ENCODE measurements around the gene TFAM.
A peak's percentile ranks its signal among the peaks of the same experiment; 100 is the strongest.

The TFAM gene

DNA sequence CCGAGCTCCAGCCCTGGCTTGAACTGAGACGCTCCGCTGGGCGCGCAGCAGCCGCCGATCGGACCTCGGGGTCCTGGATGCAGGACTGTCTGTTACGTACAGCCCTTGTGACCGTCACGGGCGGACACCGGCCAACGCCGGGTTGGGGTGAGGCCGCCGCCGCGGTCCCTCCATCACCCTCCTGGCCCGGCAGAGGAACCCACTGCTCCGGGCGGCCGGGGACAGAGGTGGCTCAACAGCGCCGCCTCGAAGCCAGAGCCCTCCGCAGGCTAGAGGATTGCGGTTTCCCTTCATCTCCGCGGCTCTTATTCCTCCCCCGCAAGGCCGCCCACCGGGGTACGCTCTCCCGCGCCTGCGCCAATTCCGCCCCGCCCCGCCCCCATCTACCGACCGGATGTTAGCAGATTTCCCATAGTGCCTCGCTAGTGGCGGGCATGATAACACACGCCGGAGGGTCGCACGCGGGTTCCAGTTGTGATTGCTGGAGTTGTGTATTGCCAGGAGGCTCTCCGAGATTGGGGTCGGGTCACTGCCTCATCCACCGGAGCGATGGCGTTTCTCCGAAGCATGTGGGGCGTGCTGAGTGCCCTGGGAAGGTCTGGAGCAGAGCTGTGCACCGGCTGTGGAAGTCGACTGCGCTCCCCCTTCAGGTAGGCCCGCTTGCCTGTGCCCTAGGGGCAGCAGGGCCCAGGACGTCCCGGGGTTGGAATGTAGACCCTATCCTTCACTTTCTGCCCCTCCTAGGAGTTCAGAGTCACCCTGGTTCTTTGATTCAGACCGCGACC is at the start of gene TFAM:
Gene TFAM, plus strand, starts transcription at position 412 of the 785 bp plus-strand sequence. Its CDS starts 138 bp downstream, at position 550.
- Histone ChIP-seq H3K9ac (ENCODE audit: low read length) (peak within 1 kb of the TSS; percentile 97), H3K27ac (ENCODE audit: low read depth, low read length) (peak within 1 kb of the TSS; percentile 83), H3K4me3 (ENCODE audit: low read depth, low read length) (peak within 1 kb of the TSS; percentile 93), H3K36me3 (ENCODE audit: control insufficient read depth, insufficient read depth, low read length) (peaks cover 39% of the 10 kb centered on the region), H3K27me3 (ENCODE audit: control insufficient read depth, insufficient read depth, low read length) (no peaks in the 10 kb centered on the region), H3K4me1 (ENCODE audit: control insufficient read depth, insufficient read depth, low read length) (peaks cover 3% of the 10 kb centered on the region; the same call in 1 of the 2 replicates), H3K9me3 (ENCODE audit: control insufficient read depth, insufficient read depth, low read depth, low read length) (no peaks in the 10 kb centered on the region)

- peak overlapping the region; percentile 95 for H3K4me3 ChIP-seq (ENCODE audit: low read depth, low read length)
- H3K27me3 ChIP-seq (ENCODE audit: control insufficient read depth, insufficient read depth, low read length), result no peaks in the 10 kb centered on the region
- H3K9me3 ChIP-seq (ENCODE audit: control insufficient read depth, insufficient read depth, low read depth, low read length), result no peaks in the 10 kb centered on the region
- H3K4me1 ChIP-seq (ENCODE audit: control insufficient read depth, insufficient read depth, low read length), result peaks cover 8% of the 10 kb centered on the region; the same call in 1 of the 2 replicates
- no peak overlapping the region for H3K27ac ChIP-seq (ENCODE audit: low read depth, low read length)
- no peaks in the 10 kb centered on the region for H3K36me3 ChIP-seq (ENCODE audit: control insufficient read depth, insufficient read depth, low read length)
- H3K9ac ChIP-seq (ENCODE audit: low read length), result no peak overlapping the region
Observed at GRCh38 chr10:58336242-58336641, 49.0 kb upstream of the TFAM start.

DNA sequence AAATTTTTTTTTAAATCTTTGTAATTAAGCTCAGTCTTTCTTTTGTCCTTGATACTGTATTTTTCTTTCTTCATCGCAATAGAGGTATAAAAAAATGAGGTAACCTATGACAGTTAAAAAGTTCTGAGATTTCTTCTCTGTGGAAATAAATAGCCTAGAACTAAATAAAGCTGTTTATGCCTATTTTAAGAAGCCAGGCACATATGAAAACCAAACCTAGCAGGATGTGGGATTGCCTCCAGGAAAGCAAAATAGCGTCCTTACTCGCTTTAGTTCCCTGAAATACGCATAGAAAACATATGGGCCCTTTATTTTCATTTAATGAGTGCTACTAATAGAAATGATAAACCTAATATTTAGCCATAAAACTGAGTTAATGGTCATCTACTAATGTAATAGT is 43.8 kb upstream of the TFAM start:
- Histone ChIP-seq H3K27ac (ENCODE audit: low read depth, low read length) (no peak overlapping the region), H3K27me3 (ENCODE audit: control insufficient read depth, insufficient read depth, low read length) (no peaks in the 10 kb centered on the region), H3K36me3 (ENCODE audit: control insufficient read depth, insufficient read depth, low read length) (no peaks in the 10 kb centered on the region), H3K4me3 (ENCODE audit: low read depth, low read length) (no peak overlapping the region), H3K9me3 (ENCODE audit: control insufficient read depth, insufficient read depth, low read depth, low read length) (no peaks in the 10 kb centered on the region), H3K9ac (ENCODE audit: low read length) (no peak overlapping the region), H3K4me1 (ENCODE audit: control insufficient read depth, insufficient read depth, low read length) (0 out of 2 replicates have a peak, but pooled peaks cover 3% of the 10 kb centered on the region)

GRCh38 chr10:58341947-58342346 is 43.3 kb upstream of the TFAM start:
- Histone ChIP-seq H3K4me1 (ENCODE audit: control insufficient read depth, insufficient read depth, low read length) (0 out of 2 replicates have a peak, but pooled peaks cover 3% of the 10 kb centered on the region), H3K9me3 (ENCODE audit: control insufficient read depth, insufficient read depth, low read depth, low read length) (no peaks in the 10 kb centered on the region), H3K36me3 (ENCODE audit: control insufficient read depth, insufficient read depth, low read length) (no peaks in the 10 kb centered on the region), H3K9ac (ENCODE audit: low read length) (no peak overlapping the region), H3K27ac (ENCODE audit: low read depth, low read length) (no peak overlapping the region), H3K27me3 (ENCODE audit: control insufficient read depth, insufficient read depth, low read length) (no peaks in the 10 kb centered on the region), H3K4me3 (ENCODE audit: low read depth, low read length) (no peak overlapping the region)

GRCh38 chr10:58347967-58348366 is 37.2 kb upstream of the TFAM start:
- peaks cover 15% of the 10 kb centered on the region for H3K4me1 ChIP-seq (ENCODE audit: control insufficient read depth, insufficient read depth, low read length)
- no peaks in the 10 kb centered on the region for H3K36me3 ChIP-seq (ENCODE audit: control insufficient read depth, insufficient read depth, low read length)
- H3K9ac ChIP-seq (ENCODE audit: low read length), result no peak overlapping the region
- no peak overlapping the region for H3K4me3 ChIP-seq (ENCODE audit: low read depth, low read length)
- no peak overlapping the region for H3K27ac ChIP-seq (ENCODE audit: low read depth, low read length)
- no peaks in the 10 kb centered on the region for H3K27me3 ChIP-seq (ENCODE audit: control insufficient read depth, insufficient read depth, low read length)
- no peaks in the 10 kb centered on the region for H3K9me3 ChIP-seq (ENCODE audit: control insufficient read depth, insufficient read depth, low read depth, low read length)

GRCh38 chr10:58348571-58349033 is 36.6 kb upstream of the TFAM start:
- Histone ChIP-seq H3K4me3 (ENCODE audit: low read depth, low read length) (no peak overlapping the region), H3K9ac (ENCODE audit: low read length) (no peak overlapping the region), H3K27me3 (ENCODE audit: control insufficient read depth, insufficient read depth, low read length) (no peaks in the 10 kb centered on the region), H3K9me3 (ENCODE audit: control insufficient read depth, insufficient read depth, low read depth, low read length) (no peaks in the 10 kb centered on the region), H3K4me1 (ENCODE audit: control insufficient read depth, insufficient read depth, low read length) (peaks cover 15% of the 10 kb centered on the region), H3K27ac (ENCODE audit: low read depth, low read length) (no peak overlapping the region), H3K36me3 (ENCODE audit: control insufficient read depth, insufficient read depth, low read length) (no peaks in the 10 kb centered on the region)

GRCh38 chr10:58350023-58350422 is 35.2 kb upstream of the TFAM start:
- H3K4me3 ChIP-seq (ENCODE audit: low read depth, low read length), result no peak overlapping the region
- H3K4me1 ChIP-seq (ENCODE audit: control insufficient read depth, insufficient read depth, low read length), result peaks cover 15% of the 10 kb centered on the region
- H3K27me3 ChIP-seq (ENCODE audit: control insufficient read depth, insufficient read depth, low read length), result no peaks in the 10 kb centered on the region
- no peaks in the 10 kb centered on the region for H3K36me3 ChIP-seq (ENCODE audit: control insufficient read depth, insufficient read depth, low read length)
- H3K9me3 ChIP-seq (ENCODE audit: control insufficient read depth, insufficient read depth, low read depth, low read length), result no peaks in the 10 kb centered on the region
- H3K27ac ChIP-seq (ENCODE audit: low read depth, low read length), result no peak overlapping the region
- no peak overlapping the region for H3K9ac ChIP-seq (ENCODE audit: low read length)

DNA sequence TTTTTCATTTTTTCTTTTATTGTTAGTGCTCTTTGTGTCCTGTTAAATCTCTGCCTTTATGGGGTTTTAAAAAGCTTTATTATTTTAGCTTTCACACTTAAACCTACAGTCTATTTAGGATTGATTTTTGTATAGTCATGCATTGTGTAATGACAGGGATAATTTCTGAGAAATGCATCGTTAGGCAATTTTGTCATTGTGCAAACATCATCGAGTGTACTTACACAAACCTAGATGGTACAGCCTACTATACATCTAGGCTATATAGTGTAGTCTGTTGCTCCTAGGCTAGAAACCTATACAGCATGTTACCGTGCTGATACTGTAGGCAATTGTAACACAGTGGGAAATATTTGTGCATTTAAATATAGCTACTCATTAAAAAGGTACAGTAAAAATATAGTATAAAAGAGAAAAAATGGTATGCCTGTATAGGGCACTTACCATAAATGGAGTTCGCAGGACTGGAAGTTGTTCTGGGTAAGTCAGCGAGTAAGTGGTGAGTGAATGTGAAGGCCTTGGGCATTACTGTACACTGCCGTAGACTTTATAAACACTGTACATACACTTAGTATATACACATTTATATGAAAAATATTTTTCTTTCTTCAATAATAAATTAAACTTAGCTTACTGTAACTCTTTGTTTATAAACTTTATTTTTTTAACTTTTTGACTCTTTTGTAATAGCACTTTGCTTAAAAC is 34.4 kb upstream of the TFAM start:
- H3K4me1 ChIP-seq (ENCODE audit: control insufficient read depth, insufficient read depth, low read length), result peaks cover 15% of the 10 kb centered on the region
- no peaks in the 10 kb centered on the region for H3K9me3 ChIP-seq (ENCODE audit: control insufficient read depth, insufficient read depth, low read depth, low read length)
- H3K9ac ChIP-seq (ENCODE audit: low read length), result no peak overlapping the region
- H3K27me3 ChIP-seq (ENCODE audit: control insufficient read depth, insufficient read depth, low read length), result no peaks in the 10 kb centered on the region
- H3K4me3 ChIP-seq (ENCODE audit: low read depth, low read length), result no peak overlapping the region
- no peak overlapping the region for H3K27ac ChIP-seq (ENCODE audit: low read depth, low read length)
- no peaks in the 10 kb centered on the region for H3K36me3 ChIP-seq (ENCODE audit: control insufficient read depth, insufficient read depth, low read length)

- peaks cover 15% of the 10 kb centered on the region for H3K4me1 ChIP-seq (ENCODE audit: control insufficient read depth, insufficient read depth, low read length)
- H3K9ac ChIP-seq (ENCODE audit: low read length), result no peak overlapping the region
- H3K27me3 ChIP-seq (ENCODE audit: control insufficient read depth, insufficient read depth, low read length), result no peaks in the 10 kb centered on the region
- no peaks in the 10 kb centered on the region for H3K9me3 ChIP-seq (ENCODE audit: control insufficient read depth, insufficient read depth, low read depth, low read length)
- H3K4me3 ChIP-seq (ENCODE audit: low read depth, low read length), result no peak overlapping the region
- no peak overlapping the region for H3K27ac ChIP-seq (ENCODE audit: low read depth, low read length)
- H3K36me3 ChIP-seq (ENCODE audit: control insufficient read depth, insufficient read depth, low read length), result no peaks in the 10 kb centered on the region
Observed at GRCh38 chr10:58351616-58352578, 33.3 kb upstream of the TFAM start.

DNA sequence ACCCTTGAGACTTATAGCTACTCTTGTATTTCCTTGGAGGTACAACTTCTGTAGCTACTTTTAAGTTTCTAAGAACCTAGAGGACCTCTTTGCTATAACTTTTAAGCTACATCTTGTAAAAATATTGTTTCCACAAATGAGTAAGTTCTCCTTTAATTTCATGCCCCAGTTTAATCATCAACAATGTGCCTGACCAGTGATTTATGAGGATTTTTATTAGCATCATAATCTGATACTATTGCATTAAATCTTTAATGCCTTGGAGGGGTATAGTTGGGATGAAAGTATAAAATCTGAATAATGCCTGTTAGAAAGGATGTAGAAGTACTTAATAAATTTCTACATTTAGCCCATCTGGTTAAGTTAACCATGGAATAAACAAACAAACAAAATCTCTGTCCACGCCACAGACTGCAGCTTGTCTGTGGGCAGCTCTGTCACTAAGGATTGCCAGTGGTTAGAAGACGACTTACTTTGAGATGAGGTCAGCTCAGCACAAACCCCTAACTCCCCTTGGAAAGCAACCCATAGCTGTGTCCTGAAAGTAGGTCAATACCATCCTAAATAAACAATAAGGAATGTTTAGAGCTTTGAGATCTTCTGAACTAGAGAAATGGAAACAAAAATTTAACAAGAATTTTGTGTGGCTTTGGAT is 32.1 kb upstream of the TFAM start:
- no peaks in the 10 kb centered on the region for H3K27me3 ChIP-seq (ENCODE audit: control insufficient read depth, insufficient read depth, low read length)
- no peaks in the 10 kb centered on the region for H3K36me3 ChIP-seq (ENCODE audit: control insufficient read depth, insufficient read depth, low read length)
- H3K27ac ChIP-seq (ENCODE audit: low read depth, low read length), result no peak overlapping the region
- H3K4me1 ChIP-seq (ENCODE audit: control insufficient read depth, insufficient read depth, low read length), result peaks cover 12% of the 10 kb centered on the region
- H3K9me3 ChIP-seq (ENCODE audit: control insufficient read depth, insufficient read depth, low read depth, low read length), result no peaks in the 10 kb centered on the region
- H3K4me3 ChIP-seq (ENCODE audit: low read depth, low read length), result no peak overlapping the region
- H3K9ac ChIP-seq (ENCODE audit: low read length), result no peak overlapping the region

Data from HUES6 (cell line).